H9 (cell line): ENCODE data around the gene GADD45GIP1. TPM values are rescaled to one million over a fixed set of nuclear protein-coding genes. Genes with fewer than 3 reads are reported as not detected.

Experiments used
- DNase-seq: peaks from one replicate; pipeline ENCODE4 v3.0.0-alpha.2; 2017
- H2AFZ ChIP-seq: one replicate; pipeline ENCODE4 v1.6.1; 2013; ENCODE audit warnings: mild to moderate bottlenecking, low read length, control low read depth, moderate library complexity
- H2AK5ac ChIP-seq: 2 replicates; pipeline ENCODE4 v1.6.1; 2013; ENCODE audit warnings: low read length, control low read depth, mixed read lengths; ENCODE audit not compliant: insufficient read length
- H2BK120ac ChIP-seq: one replicate; pipeline ENCODE4 v1.6.1; 2013; ENCODE audit warnings: low read depth, mild to moderate bottlenecking, low read length, control low read depth, inconsistent platforms; ENCODE audit not compliant: poor library complexity, severe bottlenecking
- H2BK12ac ChIP-seq: 2 replicates; pipeline ENCODE4 v1.6.1; 2013; ENCODE audit warnings: low read length, control low read depth, mixed read lengths, low read depth; ENCODE audit not compliant: insufficient read length
- H2BK15ac ChIP-seq: 2 replicates; pipeline ENCODE4 v1.6.1; 2013; ENCODE audit warnings: low read depth, low read length, control low read depth
- H2BK20ac ChIP-seq: one replicate; pipeline ENCODE4 v1.6.1; 2013; ENCODE audit warnings: low read depth, mild to moderate bottlenecking, low read length, control low read depth, inconsistent platforms; ENCODE audit not compliant: poor library complexity, severe bottlenecking
- H2BK5ac ChIP-seq: 2 replicates; pipeline ENCODE4 v1.6.1; 2013; ENCODE audit warnings: low read length, control low read depth, mixed read lengths; ENCODE audit not compliant: insufficient read length
- H3K14ac ChIP-seq: 2 replicates; pipeline ENCODE4 v1.6.1; 2013; ENCODE audit warnings: low read length, control low read depth; ENCODE audit not compliant: insufficient read depth
- H3K18ac ChIP-seq: 2 replicates; pipeline ENCODE4 v1.6.1; 2013; ENCODE audit warnings: low read depth, mild to moderate bottlenecking, mixed read lengths, low read length, control low read depth; ENCODE audit not compliant: insufficient read length
- H3K23ac ChIP-seq: 2 replicates; pipeline ENCODE4 v1.6.1; 2013; ENCODE audit warnings: low read length, control low read depth, mixed read lengths, low read depth; ENCODE audit not compliant: insufficient read length
- H3K23me2 ChIP-seq: 2 replicates; pipeline ENCODE4 v1.6.1; 2013; ENCODE audit warnings: low read depth, mild to moderate bottlenecking, mixed read lengths, low read length, control low read depth; ENCODE audit not compliant: insufficient read length, poor library complexity, severe bottlenecking
- H3K27ac ChIP-seq: 2 replicates; pipeline ENCODE4 v1.5.1; 2013; ENCODE audit warnings: low read length, control low read depth, mixed read lengths, low read depth; ENCODE audit not compliant: insufficient read length
- H3K27me3 ChIP-seq: 2 replicates; pipeline ENCODE4 v1.6.1; 2013; ENCODE audit warnings: low read length, control low read depth, inconsistent platforms; ENCODE audit not compliant: insufficient read depth
- H3K4ac ChIP-seq: 2 replicates; pipeline ENCODE4 v1.6.1; 2013; ENCODE audit warnings: low read depth, mild to moderate bottlenecking, control low read depth, inconsistent platforms, low read length, moderate library complexity
- H3K4me1 ChIP-seq: 2 replicates; pipeline ENCODE4 v1.6.1; 2013; ENCODE audit warnings: low read length, control low read depth, inconsistent platforms; ENCODE audit not compliant: insufficient read depth
- H3K4me2 ChIP-seq: 2 replicates; pipeline ENCODE4 v1.6.1; 2013; ENCODE audit warnings: low read length, control low read depth, mixed read lengths; ENCODE audit not compliant: insufficient read length, insufficient read depth
- H3K56ac ChIP-seq: 2 replicates; pipeline ENCODE4 v1.6.1; 2013; ENCODE audit warnings: low read depth, mild to moderate bottlenecking, mixed read lengths, low read length, control low read depth; ENCODE audit not compliant: insufficient read length
- H3K79me1 ChIP-seq: 2 replicates; pipeline ENCODE4 v1.6.1; 2013; ENCODE audit warnings: low read depth, mild to moderate bottlenecking, moderate library complexity, low read length, control low read depth, inconsistent platforms; ENCODE audit not compliant: insufficient read depth, poor library complexity, severe bottlenecking
- H3K79me2 ChIP-seq: 2 replicates; pipeline ENCODE4 v1.6.1; 2013; ENCODE audit warnings: low read length, control low read depth, inconsistent platforms; ENCODE audit not compliant: insufficient read depth
- H3K9ac ChIP-seq: 2 replicates; pipeline ENCODE4 v1.6.1; 2013; ENCODE audit warnings: low read length, control low read depth, mixed read lengths; ENCODE audit not compliant: insufficient read length; ENCODE audit errors: extremely low read depth
- H3K9me3 ChIP-seq: one replicate; pipeline ENCODE4 v1.6.1; 2013; ENCODE audit warnings: low read depth, low read length, inconsistent platforms; ENCODE audit not compliant: control insufficient read depth
- H3T11ph ChIP-seq: one replicate; pipeline ENCODE4 v1.6.1; 2013; ENCODE audit warnings: mild to moderate bottlenecking, low read length, control low read depth, inconsistent platforms
- H4K20me1 ChIP-seq: one replicate; pipeline ENCODE4 v1.6.1; 2013; ENCODE audit not compliant: control insufficient read depth, insufficient read length, insufficient read depth
- H4K5ac ChIP-seq: 2 replicates; pipeline ENCODE4 v1.6.1; 2013; ENCODE audit warnings: low read depth, mild to moderate bottlenecking, mixed read lengths, low read length, control low read depth; ENCODE audit not compliant: insufficient read length
- H4K8ac ChIP-seq: replicated peaks from 2 replicates; pipeline ENCODE4 v1.6.1; 2013; ENCODE audit warnings: low read length, control low read depth, mixed read lengths, low read depth; ENCODE audit not compliant: insufficient read length
- H4K91ac ChIP-seq: 2 replicates; pipeline ENCODE4 v1.6.1; 2013; ENCODE audit warnings: low read depth, mild to moderate bottlenecking, moderate library complexity, mixed read lengths, low read length, control low read depth; ENCODE audit not compliant: insufficient read length
- H3K27ac Mint-ChIP-seq, 3 experiments: 2 replicates in 2 of 3; 3 replicates in 1 of 3; pipeline ENCODE4 v1.8.0; 2020 to 2021; ENCODE audit warnings: mixed read lengths in 3 of 3, mild to moderate bottlenecking in 1 of 3, moderate library complexity in 1 of 3
- H3K27me3 Mint-ChIP-seq: 2 replicates; pipeline ENCODE4 v1.8.0; 2021; ENCODE audit warnings: low read depth, mild to moderate bottlenecking, moderate library complexity, mixed read lengths
- H3K36me3 Mint-ChIP-seq, 3 experiments: 2 replicates in 2 of 3; 3 replicates in 1 of 3; pipeline ENCODE4 v1.8.0; 2020 to 2021; ENCODE audit warnings: low read depth in 3 of 3, mixed read lengths in 3 of 3; ENCODE audit not compliant: insufficient read depth in 1 of 3
- H3K4me1 Mint-ChIP-seq, 2 experiments: 2 replicates each; pipeline ENCODE4 v1.8.0; 2020; ENCODE audit warnings: mixed read lengths in 2 of 2
- H3K4me3 Mint-ChIP-seq, 2 experiments: 2 replicates in 1 of 2; 3 replicates in 1 of 2; pipeline ENCODE4 v1.8.0; 2020 to 2021; ENCODE audit warnings: mild to moderate bottlenecking in 2 of 2, mixed read lengths in 2 of 2, moderate library complexity in 1 of 2
- H3K9me3 Mint-ChIP-seq, 2 experiments: 2 replicates in 1 of 2; 3 replicates in 1 of 2; pipeline ENCODE4 v1.8.0; 2020; ENCODE audit warnings: mild to moderate bottlenecking in 2 of 2, mixed read lengths in 2 of 2, moderate library complexity in 1 of 2
- CTCF ChIP-seq: fragments of 200-600 bp; sonication (generic); conservative IDR thresholded peaks from 3 replicates; pipeline ENCODE4 v1.8.0; 2021; ENCODE audit warnings: antibody characterized with exemption, mild to moderate bottlenecking
- WGBS: extraction: QIAGEN DNeasy Blood & Tissue Kit; methylation state at CpG from one replicate; pipeline ENCODE4 v1.1.7; 2013; ENCODE audit warnings: missing lambda C conversion rate, low lambda C conversion rate, mixed read lengths; ENCODE audit not compliant: insufficient read length; ENCODE audit errors: extremely low coverage; 5-methylcytosine and 5-hydroxymethylcytosine counted together
- total RNA-seq: library from RNA; stranded (reverse); gene quantifications from 2 replicates; pipeline ENCODE4 v1.2.1, GENCODE V29; 2021

Gene GADD45GIP1
- total RNA-seq, 1 experiment from 2014 or later: 44.5 TPM

DNA sequence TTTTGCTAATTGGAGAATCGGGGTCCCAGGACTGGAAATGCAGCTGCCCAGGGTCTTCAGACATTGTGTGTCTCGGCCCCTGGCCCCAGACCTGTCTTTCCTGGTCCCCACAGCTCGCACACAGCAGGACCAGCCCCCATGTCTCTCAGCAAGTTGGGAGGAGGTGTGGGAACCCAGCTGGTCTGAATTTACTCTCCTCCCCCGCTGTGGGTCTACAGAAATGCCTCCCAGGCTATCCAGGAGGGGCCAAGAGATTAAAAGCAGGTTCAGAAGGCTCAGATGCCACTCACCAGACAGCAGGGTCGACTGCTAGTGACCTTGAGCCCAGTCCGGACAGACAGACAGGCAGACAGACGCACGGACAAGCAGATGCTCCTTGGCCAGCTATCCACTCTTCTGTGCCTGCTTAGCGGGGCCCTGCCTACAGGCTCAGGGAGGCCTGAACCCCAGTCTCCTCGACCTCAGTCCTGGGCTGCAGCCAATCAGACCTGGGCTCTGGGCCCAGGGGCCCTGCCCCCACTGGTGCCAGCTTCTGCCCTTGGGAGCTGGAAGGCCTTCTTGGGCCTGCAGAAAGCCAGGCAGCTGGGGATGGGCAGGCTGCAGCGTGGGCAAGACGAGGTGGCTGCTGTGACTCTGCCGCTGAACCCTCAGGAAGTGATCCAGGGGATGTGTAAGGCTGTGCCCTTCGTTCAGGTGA, 12.4 kb upstream of the GADD45GIP1 start, which contains the start of gene DAND5:
Gene DAND5, plus strand, starts transcription at position 285 of the 697 bp plus-strand sequence. Its CDS starts 85 bp downstream, at position 370.
- Mint-ChIP-seq H3K4me1 (peaks cover 0 to 12% of the 10 kb centered on the region in 2 experiments; a peak in 3 of 4 replicates), H3K27ac (no peak within 1 kb of the TSS), H3K36me3 (no peaks in the 10 kb centered on the region; a peak in 1 of 7 replicates)

More for the DNA sequence above, 12.4 kb upstream of the GADD45GIP1 start, which contains the start of gene DAND5:
- Histone ChIP-seq H3K23ac (no peak within 1 kb of the TSS), H3K9me3 (no peaks in the 10 kb centered on the region), H2AK5ac (no peak within 1 kb of the TSS), H4K8ac (no peak within 1 kb of the TSS), H2BK5ac (no peak within 1 kb of the TSS), H3K79me1 (no peaks in the 10 kb centered on the region), H2BK120ac (no peak within 1 kb of the TSS), H3K4me1 (no peaks in the 10 kb centered on the region), H3K4me2 (no peak within 1 kb of the TSS), H4K5ac (no peak within 1 kb of the TSS), H3K27ac (no peak within 1 kb of the TSS), H3K23me2 (no peaks in the 10 kb centered on the region), H2BK20ac (no peak within 1 kb of the TSS), H3K4ac (no peak within 1 kb of the TSS), H3K9ac (no peak within 1 kb of the TSS), H2BK12ac (no peak within 1 kb of the TSS), H3K14ac (no peak within 1 kb of the TSS), H2AFZ (no peak within 1 kb of the TSS), H4K20me1 (no peaks in the 10 kb centered on the region), H3K18ac (peak within 1 kb of the TSS; percentile 25), H4K91ac (no peak within 1 kb of the TSS), H3K79me2 (no peaks in the 10 kb centered on the region), H3K27me3 (no peaks in the 10 kb centered on the region), H2BK15ac (no peak within 1 kb of the TSS), H3K56ac (no peak within 1 kb of the TSS), H3T11ph (no peak within 1 kb of the TSS)
- WGBS: no CpG with 5 or more reads among the region's 14 CpGs
- Mint-ChIP-seq H3K4me3 (no peak within 1 kb of the TSS; a peak in 1 of 5 replicates), H3K9me3 (no peaks in the 10 kb centered on the region; a peak in 1 of 5 replicates), H3K27me3 (peaks cover 12% of the 10 kb centered on the region)
- no peak for TF ChIP-seq CTCF
- DNase-seq: no peak
